A549 (cell line): ENCODE results near the gene CREB5. TPM values are rescaled to one million over a fixed set of nuclear protein-coding genes. Genes with fewer than 3 reads are reported as not detected.
A peak's percentile ranks its signal among the peaks of the same experiment; 100 is the strongest.

Source experiments
- ATAC-seq, 2 experiments: fragments of 200-7000 bp in 1 of 2; fragments of >200 bp in 1 of 2; cut with Nextera tagmentation in 1 of 2; cut with Tn5 transposase in 1 of 2; 3 replicates each; pipeline versions ENCODE4 v1.8.0 to v1.9.1; 2018 to 2020; ENCODE audit warnings: mild to moderate bottlenecking in 1 of 2, moderate library complexity in 1 of 2
- CTCF ChIA-PET: fragments of 300-600 bp; sonication (Branson Sonifier 250); formaldehyde crosslinking; extraction: SDS; loops from one replicate; lab custom pipeline; 2021; ENCODE audit warnings: antibody characterized with exemption, inconsistent platforms; lab: Yijun Ruan, JAX
- POLR2A ChIA-PET: fragments of 350-600 bp; formaldehyde crosslinking; extraction: SDS; loops from one replicate; lab custom pipeline; 2021; ENCODE audit warnings: antibody characterized with exemption, inconsistent platforms; lab: Yijun Ruan, JAX
- DNase-seq, 2 experiments: peaks; one replicate each; pipeline versions ENCODE4 v3.0.0 to v3.0.0-alpha.2; 2011 to 2016; ENCODE audit warnings: low read depth in 1 of 2, low spot score in 1 of 2
- FAIRE-seq: peaks from 2 replicates; lab custom pipeline; 2011; peaks lifted over from hg19 to GRCh38; lab: Jason Lieb, UNC
- H3K27ac ChIP-seq, 2 experiments: fragments of >200 bp; sonication (Bioruptor Twin); formaldehyde crosslinking; 3 replicates each; pipeline ENCODE4 v1.5.1; 2016 to 2017
- H3K4me1 ChIP-seq: fragments of >200 bp; sonication (Bioruptor Twin); formaldehyde crosslinking; 3 replicates; pipeline ENCODE4 v1.6.1; 2016
- H3K4me2 ChIP-seq: fragments of >200 bp; sonication (Bioruptor Twin); formaldehyde crosslinking; 3 replicates; pipeline ENCODE4 v1.6.1; 2016
- H3K4me3 ChIP-seq: fragments of >200 bp; sonication (Bioruptor Twin); formaldehyde crosslinking; 3 replicates; pipeline ENCODE4 v1.5.1; 2016
- H3K9me3 ChIP-seq: fragments of >200 bp; sonication (Bioruptor Twin); formaldehyde crosslinking; 3 replicates; pipeline ENCODE4 v1.6.1; 2016
- CBX2 ChIP-seq: fragments of 200-600 bp; sonication (generic); IDR thresholded peaks from 2 replicates; pipeline ENCODE4 v1.6.1; 2016; ENCODE audit warnings: low read depth, mild to moderate bottlenecking, borderline replicate concordance
- CBX8 ChIP-seq: fragments of 200-600 bp; sonication (generic); IDR thresholded peaks from 2 replicates; pipeline ENCODE4 v1.6.1; 2016
- CHD4 ChIP-seq: fragments of 200-600 bp; sonication (generic); IDR thresholded peaks from 2 replicates; pipeline ENCODE4 v1.6.1; 2016; ENCODE audit warnings: antibody characterized with exemption, mild to moderate bottlenecking, borderline replicate concordance
- HDAC2 ChIP-seq: fragments of 200-600 bp; sonication (generic); IDR thresholded peaks from 2 replicates; pipeline ENCODE4 v1.6.1; 2016
- HOXB13 ChIP-seq: fragments of 250-450 bp; sonication (Bioruptor Pico); IDR thresholded peaks from 2 replicates; pipeline ENCODE4 v1.5.0; 2020; ENCODE audit warnings: low read depth, mild to moderate bottlenecking, moderate library complexity
- KDM1A ChIP-seq: fragments of 200-600 bp; sonication (generic); IDR thresholded peaks from 2 replicates; pipeline ENCODE4 v1.6.1; 2016; ENCODE audit warnings: low read depth, mild to moderate bottlenecking
- KDM5A ChIP-seq: fragments of 200-600 bp; sonication (generic); IDR thresholded peaks from 2 replicates; pipeline ENCODE4 v1.6.1; 2016; ENCODE audit warnings: antibody characterized with exemption, mild to moderate bottlenecking
- MYC ChIP-seq: IDR thresholded peaks from 2 replicates; pipeline ENCODE4 v1.6.1; 2012; ENCODE audit warnings: mild to moderate bottlenecking, inconsistent platforms, low read length, improper control_type of control experiment, borderline replicate concordance
- NFE2L2 ChIP-seq: fragments of 150-350 bp; conservative IDR thresholded peaks from 2 replicates; pipeline ENCODE4 v1.6.1; 2014; ENCODE audit warnings: low read length
- NR3C1 ChIP-seq: fragments of >200 bp; sonication (Bioruptor Twin); formaldehyde crosslinking; IDR thresholded peaks from 3 replicates; pipeline ENCODE4 v1.6.1; 2017
- RAD21 ChIP-seq, 2 experiments: fragments of >200 bp in 1 of 2; sonication (Bioruptor Twin) in 1 of 2; formaldehyde crosslinking in 1 of 2; IDR thresholded peaks in 1 of 2; conservative IDR thresholded peaks in 1 of 2; 2 replicates in 1 of 2; 3 replicates in 1 of 2; pipeline ENCODE4 v1.6.1; 2012 to 2018; ENCODE audit warnings: inconsistent platforms in 1 of 2
- SMC3 ChIP-seq: fragments of >200 bp; sonication (Bioruptor Twin); formaldehyde crosslinking; IDR thresholded peaks from 3 replicates; pipeline ENCODE4 v1.6.1; 2018; ENCODE audit warnings: inconsistent platforms
- ZC3H11A ChIP-seq: fragments of 450-650 bp; IDR thresholded peaks from 2 replicates; pipeline ENCODE4 v1.6.1; 2014; ENCODE audit warnings: antibody characterized with exemption, mild to moderate bottlenecking
- ZSCAN20 ChIP-seq: fragments of 250-450 bp; sonication (Bioruptor Pico); IDR thresholded peaks from 2 replicates; pipeline ENCODE4 v1.8.0; 2022; ENCODE audit warnings: mild to moderate bottlenecking, moderate library complexity
- WGBS: methylation state at CpG from one replicate; pipeline ENCODE4 v1.1.6; 2017; ENCODE audit errors: missing lambda C conversion rate; 5-methylcytosine and 5-hydroxymethylcytosine counted together
- polyA plus RNA-seq, 4 experiments: library from polyadenylated mRNA; depleted of rRNA in 3 of 4; stranded (reverse); fragments of >200 nt; fragmentation: RNase III in 1 of 4; extraction: RNeasy Plus Mini Kit Qiagen cat#74134 plus additional on column Dnase treatment in 1 of 4; gene quantifications; 2 replicates in 3 of 4; 3 replicates in 1 of 4; pipeline ENCODE4 v1.2.3, GENCODE V29; 2011 to 2017
- TF ChIP-seq, protein P1 (sequence below): fragments of 200-600 bp; sonication (generic); IDR thresholded peaks from 2 replicates; pipeline ENCODE4 v1.6.1; 2016; ENCODE audit warnings: antibody characterized with exemption, mild to moderate bottlenecking, moderate library complexity
- TF ChIP-seq, protein P2 (sequence below): fragments of >200 bp; sonication (Bioruptor Twin); formaldehyde crosslinking; IDR thresholded peaks from 3 replicates; pipeline ENCODE4 v1.5.1; 2016
- TF ChIP-seq, protein P3 (sequence below): fragments of 250-450 bp; sonication (Bioruptor Pico); IDR thresholded peaks from 2 replicates; pipeline ENCODE4 v1.5.0; 2020; ENCODE audit warnings: low read depth, mild to moderate bottlenecking, moderate library complexity

Gene CREB5
- polyA plus RNA-seq, 2 of the 4 experiments (the other 2 are of a cell fraction) = 0.61 to 1.5 TPM

DNA sequence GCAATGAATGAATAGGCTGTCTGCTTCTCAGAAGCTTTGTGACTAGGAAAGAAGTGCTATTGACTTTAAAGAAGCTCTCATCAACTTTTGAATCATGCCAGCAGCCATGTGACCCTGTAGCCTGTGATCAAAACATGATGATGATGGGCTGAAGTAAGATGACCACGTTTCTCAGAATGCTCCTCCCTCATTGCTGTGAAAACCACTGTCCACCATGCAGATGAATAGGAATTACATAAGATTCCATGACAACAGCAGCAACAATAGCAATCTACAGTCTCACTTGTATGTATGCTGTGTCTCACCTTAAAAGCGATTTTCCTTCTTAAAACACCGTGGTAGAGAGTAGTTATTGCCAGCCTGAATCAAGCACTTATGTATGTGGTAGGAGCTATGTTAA is 317.4 kb downstream of the CREB5 start:
- POLR2A ChIA-PET = no interaction called here
- Histone ChIP-seq H3K4me1 (0 out of 3 replicates have a peak, but pooled peaks cover 9% of the 10 kb centered on the region), H3K4me3 (no peak overlapping the region), H3K4me2 (peak overlapping the region; percentile 27; the same call in 1 of the 3 replicates), H3K9me3 (no peaks in the 10 kb centered on the region), H3K27ac (no peak overlapping the region)
- ATAC-seq (0 out of 6 replicates have a peak, but pooled peaks of 1 of the 2 experiments have one; percentile 20), DNase-seq (peak in 1 of 2 experiments; percentile 7), FAIRE-seq (no peak)
- CTCF ChIA-PET = interaction anchor here (1.1 to 1.9 kb wide), 3 partner anchors 9 to 193 kb away, joined by 4 to 5 read pairs (median 4); no protein-coding TSS in a partner anchor
- WGBS = 38% methylated on average over 3 of the region's 3 CpGs
- no peak for TF ChIP-seq NFE2L2
- no peak for TF ChIP-seq KDM1A
- no peak for TF ChIP-seq NR3C1
- no peak for TF ChIP-seq RAD21 (conservative IDR thresholded peaks at IDR 0.05 in 1 of 2, IDR thresholded peaks at IDR 0.05 in 1 of 2)
- no peak for TF ChIP-seq ZC3H11A
- TF ChIP-seq MYC = no peak
- TF ChIP-seq KDM5A = no peak
- no peak for TF ChIP-seq ZSCAN20 (CRISPR knock-in tag)
- TF ChIP-seq, protein P1, sequence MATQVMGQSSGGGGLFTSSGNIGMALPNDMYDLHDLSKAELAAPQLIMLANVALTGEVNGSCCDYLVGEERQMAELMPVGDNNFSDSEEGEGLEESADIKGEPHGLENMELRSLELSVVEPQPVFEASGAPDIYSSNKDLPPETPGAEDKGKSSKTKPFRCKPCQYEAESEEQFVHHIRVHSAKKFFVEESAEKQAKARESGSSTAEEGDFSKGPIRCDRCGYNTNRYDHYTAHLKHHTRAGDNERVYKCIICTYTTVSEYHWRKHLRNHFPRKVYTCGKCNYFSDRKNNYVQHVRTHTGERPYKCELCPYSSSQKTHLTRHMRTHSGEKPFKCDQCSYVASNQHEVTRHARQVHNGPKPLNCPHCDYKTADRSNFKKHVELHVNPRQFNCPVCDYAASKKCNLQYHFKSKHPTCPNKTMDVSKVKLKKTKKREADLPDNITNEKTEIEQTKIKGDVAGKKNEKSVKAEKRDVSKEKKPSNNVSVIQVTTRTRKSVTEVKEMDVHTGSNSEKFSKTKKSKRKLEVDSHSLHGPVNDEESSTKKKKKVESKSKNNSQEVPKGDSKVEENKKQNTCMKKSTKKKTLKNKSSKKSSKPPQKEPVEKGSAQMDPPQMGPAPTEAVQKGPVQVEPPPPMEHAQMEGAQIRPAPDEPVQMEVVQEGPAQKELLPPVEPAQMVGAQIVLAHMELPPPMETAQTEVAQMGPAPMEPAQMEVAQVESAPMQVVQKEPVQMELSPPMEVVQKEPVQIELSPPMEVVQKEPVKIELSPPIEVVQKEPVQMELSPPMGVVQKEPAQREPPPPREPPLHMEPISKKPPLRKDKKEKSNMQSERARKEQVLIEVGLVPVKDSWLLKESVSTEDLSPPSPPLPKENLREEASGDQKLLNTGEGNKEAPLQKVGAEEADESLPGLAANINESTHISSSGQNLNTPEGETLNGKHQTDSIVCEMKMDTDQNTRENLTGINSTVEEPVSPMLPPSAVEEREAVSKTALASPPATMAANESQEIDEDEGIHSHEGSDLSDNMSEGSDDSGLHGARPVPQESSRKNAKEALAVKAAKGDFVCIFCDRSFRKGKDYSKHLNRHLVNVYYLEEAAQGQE = no peak
- no peak for TF ChIP-seq SMC3
- TF ChIP-seq, protein P2, sequence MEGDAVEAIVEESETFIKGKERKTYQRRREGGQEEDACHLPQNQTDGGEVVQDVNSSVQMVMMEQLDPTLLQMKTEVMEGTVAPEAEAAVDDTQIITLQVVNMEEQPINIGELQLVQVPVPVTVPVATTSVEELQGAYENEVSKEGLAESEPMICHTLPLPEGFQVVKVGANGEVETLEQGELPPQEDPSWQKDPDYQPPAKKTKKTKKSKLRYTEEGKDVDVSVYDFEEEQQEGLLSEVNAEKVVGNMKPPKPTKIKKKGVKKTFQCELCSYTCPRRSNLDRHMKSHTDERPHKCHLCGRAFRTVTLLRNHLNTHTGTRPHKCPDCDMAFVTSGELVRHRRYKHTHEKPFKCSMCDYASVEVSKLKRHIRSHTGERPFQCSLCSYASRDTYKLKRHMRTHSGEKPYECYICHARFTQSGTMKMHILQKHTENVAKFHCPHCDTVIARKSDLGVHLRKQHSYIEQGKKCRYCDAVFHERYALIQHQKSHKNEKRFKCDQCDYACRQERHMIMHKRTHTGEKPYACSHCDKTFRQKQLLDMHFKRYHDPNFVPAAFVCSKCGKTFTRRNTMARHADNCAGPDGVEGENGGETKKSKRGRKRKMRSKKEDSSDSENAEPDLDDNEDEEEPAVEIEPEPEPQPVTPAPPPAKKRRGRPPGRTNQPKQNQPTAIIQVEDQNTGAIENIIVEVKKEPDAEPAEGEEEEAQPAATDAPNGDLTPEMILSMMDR = no peak
- TF ChIP-seq, protein P3, sequence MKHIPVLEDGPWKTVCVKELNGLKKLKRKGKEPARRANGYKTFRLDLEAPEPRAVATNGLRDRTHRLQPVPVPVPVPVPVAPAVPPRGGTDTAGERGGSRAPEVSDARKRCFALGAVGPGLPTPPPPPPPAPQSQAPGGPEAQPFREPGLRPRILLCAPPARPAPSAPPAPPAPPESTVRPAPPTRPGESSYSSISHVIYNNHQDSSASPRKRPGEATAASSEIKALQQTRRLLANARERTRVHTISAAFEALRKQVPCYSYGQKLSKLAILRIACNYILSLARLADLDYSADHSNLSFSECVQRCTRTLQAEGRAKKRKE (CRISPR knock-in tag) = no peak
- TF ChIP-seq CHD4 = no peak

DNA sequence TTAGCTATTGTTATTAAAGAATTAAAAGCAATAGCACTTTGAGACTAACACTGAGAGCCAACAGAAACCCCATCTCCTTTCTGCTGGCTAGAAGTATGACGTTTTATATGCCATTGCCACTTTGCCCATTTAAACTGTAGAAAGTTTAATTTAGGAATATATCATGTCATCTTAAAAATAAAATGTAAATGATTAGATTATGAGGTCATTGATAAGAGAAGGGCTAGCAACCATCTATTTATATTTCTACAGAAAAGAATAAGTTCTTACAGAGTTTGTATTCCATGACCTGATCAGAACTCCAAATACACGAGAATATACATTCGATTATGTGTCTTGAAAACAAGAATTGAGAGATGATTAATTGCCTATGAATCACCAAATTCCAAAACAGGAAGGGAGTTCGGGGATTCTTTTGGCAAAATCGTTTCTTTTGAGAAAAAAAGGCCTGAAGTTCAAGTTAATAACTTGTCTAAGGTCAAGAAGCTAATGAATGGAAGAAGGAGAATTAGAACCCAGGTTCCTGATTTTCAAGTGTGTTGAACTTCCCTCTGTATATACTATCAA is 318.9 kb downstream of the CREB5 start:
- H3K4me2 ChIP-seq = no peak overlapping the region
- FAIRE-seq = no peak
- CTCF ChIA-PET = interaction anchor here (1.4 to 1.9 kb wide), 2 partner anchors 17 to 20 kb away, joined by 3 to 5 read pairs; no protein-coding TSS in a partner anchor

More for the DNA sequence above, 318.9 kb downstream of the CREB5 start:
- Histone ChIP-seq H3K4me3 (no peak overlapping the region), H3K27ac (no peak overlapping the region), H3K4me1 (0 out of 3 replicates have a peak, but pooled peaks cover 9% of the 10 kb centered on the region), H3K9me3 (no peaks in the 10 kb centered on the region)
- POLR2A ChIA-PET = no interaction called here
- DNase-seq (no peak), ATAC-seq (no peak)
- TF ChIP-seq SMC3 (no peak), CBX8 (no peak), HOXB13 (no peak), HDAC2 (no peak), CBX2 (no peak)
- TF ChIP-seq, protein P3 (CRISPR knock-in tag) = no peak
- 33% methylated on average over 5 of the region's 5 CpGs for WGBS
